ENCODE measurements around the gene CORO1A. TPM values are rescaled to one million over a fixed set of nuclear protein-coding genes. Genes with fewer than 3 reads are reported as not detected.

The CORO1A gene
- total RNA-seq, 1 donor from 2014 or later, result 10.6 TPM

GRCh38 chr16:30149250-30149930 lies 34.0 kb upstream of the CORO1A start:
- no peak overlapping the region for H3K4me2 ChIP-seq
- no peaks in the 10 kb centered on the region for H3K79me2 ChIP-seq (ENCODE audit: low read depth)
- DNase-seq (ENCODE audit: low spot score), result no peak
- Mint-ChIP-seq H3K36me3 (peaks cover 2% of the 10 kb centered on the region), H3K9me3 (peaks cover 17% of the 10 kb centered on the region), H3K4me3 (no peak overlapping the region), H3K27ac (no peak overlapping the region), H3K4me1 (no peaks in the 10 kb centered on the region), H3K27me3 (ENCODE audit: insufficient read depth, low read depth) (peaks cover 10% of the 10 kb centered on the region)
- H3K27me3 ChIP-seq, result no peaks in the 10 kb centered on the region
- H3K4me3 ChIP-seq, result no peak overlapping the region
- no peaks in the 10 kb centered on the region for H3K36me3 ChIP-seq
- TF ChIP-seq EZH2phosphoT487 (IDR thresholded peaks at IDR 0.05) (no peak), EZH2 (IDR thresholded peaks at IDR 0.05) (no peak), CTCF (IDR thresholded peaks at IDR 0.05) (no peak)
- no peak overlapping the region for H3K27ac ChIP-seq
- H3K9me3 ChIP-seq (ENCODE audit: low read depth), result peaks cover 7% of the 10 kb centered on the region
- no peaks in the 10 kb centered on the region for H3F3A ChIP-seq (ENCODE audit: low read depth)
- H3K4me1 ChIP-seq, result no peaks in the 10 kb centered on the region
- H4K20me1 ChIP-seq (ENCODE audit: low read depth), result no peaks in the 10 kb centered on the region
- H2AFZ ChIP-seq (replicated peaks), result no peak overlapping the region
- no peak overlapping the region for H3K9ac ChIP-seq

- Histone ChIP-seq H3K79me2 (ENCODE audit: low read depth) (no peaks in the 10 kb centered on the region), H3K4me2 (no peak overlapping the region), H2AFZ (replicated peaks) (no peak overlapping the region), H3F3A (ENCODE audit: low read depth) (no peaks in the 10 kb centered on the region), H3K4me3 (no peak overlapping the region), H3K9me3 (ENCODE audit: low read depth) (peaks cover 7% of the 10 kb centered on the region), H3K27ac (no peak overlapping the region), H3K36me3 (no peaks in the 10 kb centered on the region), H4K20me1 (ENCODE audit: low read depth) (no peaks in the 10 kb centered on the region), H3K4me1 (no peaks in the 10 kb centered on the region), H3K27me3 (no peaks in the 10 kb centered on the region), H3K9ac (no peak overlapping the region)
- H3K27ac Mint-ChIP-seq, result no peak overlapping the region
- no peak overlapping the region for H3K4me3 Mint-ChIP-seq
- peaks cover 2% of the 10 kb centered on the region for H3K36me3 Mint-ChIP-seq
- H3K4me1 Mint-ChIP-seq, result no peaks in the 10 kb centered on the region
- no peak for TF ChIP-seq CTCF (IDR thresholded peaks at IDR 0.05)
- no peak for DNase-seq (ENCODE audit: low spot score)
- H3K27me3 Mint-ChIP-seq (ENCODE audit: insufficient read depth, low read depth), result peaks cover 10% of the 10 kb centered on the region
- H3K9me3 Mint-ChIP-seq, result peaks cover 17% of the 10 kb centered on the region
Observed at GRCh38 chr16:30151091-30151490, 32.3 kb upstream of the CORO1A start.

GRCh38 chr16:30152517-30152916 lies 30.9 kb upstream of the CORO1A start:
- no peaks in the 10 kb centered on the region for H3K27me3 ChIP-seq
- H3K27ac ChIP-seq, result no peak overlapping the region
- H3K79me2 ChIP-seq (ENCODE audit: low read depth), result no peaks in the 10 kb centered on the region
- peaks cover 17% of the 10 kb centered on the region for H3K9me3 Mint-ChIP-seq
- H2AFZ ChIP-seq (replicated peaks), result no peak overlapping the region
- H3K27ac Mint-ChIP-seq, result no peak overlapping the region
- H3K36me3 Mint-ChIP-seq, result peaks cover 2% of the 10 kb centered on the region
- H4K20me1 ChIP-seq (ENCODE audit: low read depth), result no peaks in the 10 kb centered on the region
- no peaks in the 10 kb centered on the region for H3K4me1 Mint-ChIP-seq
- H3K36me3 ChIP-seq, result no peaks in the 10 kb centered on the region
- H3K4me3 ChIP-seq, result no peak overlapping the region
- H3K27me3 Mint-ChIP-seq (ENCODE audit: insufficient read depth, low read depth), result peaks cover 8% of the 10 kb centered on the region
- peaks cover 7% of the 10 kb centered on the region for H3K9me3 ChIP-seq (ENCODE audit: low read depth)
- no peak overlapping the region for H3K4me2 ChIP-seq
- no peak overlapping the region for H3K4me3 Mint-ChIP-seq
- H3F3A ChIP-seq (ENCODE audit: low read depth), result no peaks in the 10 kb centered on the region
- TF ChIP-seq EZH2phosphoT487 (IDR thresholded peaks at IDR 0.05) (no peak), CTCF (IDR thresholded peaks at IDR 0.05) (no peak), EZH2 (IDR thresholded peaks at IDR 0.05) (no peak)
- no peak overlapping the region for H3K9ac ChIP-seq
- DNase-seq (ENCODE audit: low spot score), result no peak
- H3K4me1 ChIP-seq, result no peaks in the 10 kb centered on the region
